Right lobe of liver (tissue), 6 donors: ENCODE data around the gene RPS6KC1. TPM values are rescaled to one million over a fixed set of nuclear protein-coding genes. Genes with fewer than 3 reads are reported as not detected.

Experiments
- ATAC-seq, 4 donors: fragments of 200-7000 bp; cut with Tn5 transposase; one replicate each; pipeline ENCODE4 v1.9.1; 2020; ENCODE audit warnings: mild to moderate bottlenecking in 4 of 4, moderate library complexity in 4 of 4
- DNase-seq, 3 donors: peaks; one replicate each; pipeline ENCODE4 v3.0.0-alpha.2; 2020
- H3K27ac ChIP-seq, 3 donors: fragments of 200-600 bp; one replicate each; pipeline ENCODE4 v1.8.0; 2022
- H3K27me3 ChIP-seq, 2 donors: fragments of 200-600 bp; one replicate each; pipeline ENCODE4 v1.8.0; 2022
- H3K36me3 ChIP-seq, 4 donors: fragments of 200-600 bp; sonication (generic) in 1 of 4; one replicate each; pipeline versions ENCODE4 v1.5.1 to v1.8.0; 2017 to 2022; ENCODE audit warnings: control low read depth in 1 of 4
- H3K4me1 ChIP-seq, 4 donors: fragments of 200-600 bp; sonication (generic) in 1 of 4; one replicate each; pipeline versions ENCODE4 v1.5.1 to v1.8.0; 2017 to 2022; ENCODE audit warnings: control low read depth in 1 of 4
- H3K4me3 ChIP-seq, 3 donors: fragments of 200-600 bp; one replicate each; pipeline ENCODE4 v1.8.0; 2022
- H3K9me3 ChIP-seq, 4 donors: fragments of 200-600 bp; sonication (generic) in 1 of 4; one replicate each; pipeline versions ENCODE4 v1.5.1 to v1.8.0; 2017 to 2022; ENCODE audit warnings: control low read depth in 1 of 4
- POLR2A ChIP-seq: fragments of 450-650 bp; IDR thresholded peaks from one replicate; pipeline ENCODE4 v1.6.1; 2017; ENCODE audit warnings: antibody characterized with exemption, mild to moderate bottlenecking
- WGBS: methylation state at CpG from one replicate; pipeline ENCODE4 v1.1.6; 2018; ENCODE audit warnings: low coverage, low lambda C conversion rate; ENCODE audit not compliant: insufficient coverage; ENCODE audit errors: missing lambda C conversion rate; 5-methylcytosine and 5-hydroxymethylcytosine counted together
- intact Hi-C, 2 donors: fragments of 100-400 bp; cut with DNase I; formaldehyde crosslinking; loops; one replicate each; pipeline versions ENCODE4 v1.11.2 to v1.14.1; 2022
- total RNA-seq, 6 experiments: library from RNA; depleted of rRNA in 2 of 6; stranded (reverse); fragments of >200 nt in 2 of 6; fragmentation: NEBNext Ultra II Directional in 3 of 6; extraction: Animal tissue kit (Norgen Biotek cat#: 25700) in 3 of 6; gene quantifications; one replicate each; pipeline versions ENCODE4 v1.1.0 to v1.2.4, GENCODE V29; 2016 to 2023
- TF ChIP-seq, protein P1 (sequence below), 4 donors: fragments of 200-600 bp in 3 of 4; fragments of 450-650 bp in 1 of 4; IDR thresholded peaks; one replicate each; pipeline versions ENCODE4 v1.5.1 to v1.8.0; 2016 to 2022; ENCODE audit warnings: antibody characterized with exemption in 4 of 4, mild to moderate bottlenecking in 2 of 4
- donor health status: DM: no; HTN: yes; CAD: no.
- donor health status: DM: no; HTN: no; CAD: no.
- donor health status: DM: no; HTN: no; CAD: no.
- donor health status: DM: no; HTN: yes; CAD: no.
- donor health status: DM: no; HTN: yes; CAD: no.

RPS6KC1 gene
- total RNA-seq, 6 experiments from 2014 or later, result 7.7 to 9.1 (median 8.4) TPM

DNA sequence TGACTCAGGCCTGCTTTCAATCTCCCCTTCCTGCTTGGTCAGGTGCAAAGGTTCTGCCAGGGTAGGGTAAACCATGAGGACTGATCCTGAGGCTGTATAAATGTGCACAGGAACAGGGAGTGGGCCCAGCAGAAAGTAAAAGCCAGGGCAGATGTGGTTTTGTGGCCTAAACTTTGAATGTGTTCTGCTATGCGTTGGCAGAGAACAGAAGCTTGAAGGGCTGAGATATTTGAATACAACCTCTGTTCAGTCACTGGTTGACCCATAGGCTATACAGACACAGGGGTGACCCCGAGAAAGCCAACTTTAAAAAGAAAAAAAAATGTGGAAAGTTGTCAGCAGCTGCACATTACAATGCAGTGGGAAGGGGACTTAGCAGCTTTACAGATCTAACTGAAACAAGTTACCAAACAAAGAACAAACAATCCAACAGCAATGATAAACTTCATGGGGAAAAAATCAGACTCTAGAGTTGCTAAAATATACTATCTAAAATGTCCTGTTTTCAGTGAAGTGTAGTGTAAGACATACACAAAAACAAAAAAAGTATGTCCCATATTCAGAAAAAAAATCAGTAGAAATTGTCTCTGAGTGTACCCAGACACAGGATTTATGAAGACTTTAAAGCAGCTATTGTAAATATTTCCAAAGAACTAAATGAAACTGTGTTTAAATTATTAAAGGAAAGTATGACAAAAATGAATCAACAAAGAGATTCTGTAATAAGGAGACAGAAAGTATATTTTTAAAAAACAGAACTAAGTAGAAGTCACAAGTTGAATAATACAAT lies 216.1 kb downstream of the RPS6KC1 start:
- Histone ChIP-seq H3K36me3 (peaks cover 0 to 3% (median 0%) of the 10 kb centered on the region in 4 donors), H3K4me1 (no peaks in the 10 kb centered on the region), H3K4me3 (no peak overlapping the region), H3K9me3 (no peaks in the 10 kb centered on the region), H3K27ac (no peak overlapping the region), H3K27me3 (no peaks in the 10 kb centered on the region)
- DNase-seq (no peak), ATAC-seq (no peak)
- TF ChIP-seq POLR2A, result no peak
- TF ChIP-seq, protein P1, sequence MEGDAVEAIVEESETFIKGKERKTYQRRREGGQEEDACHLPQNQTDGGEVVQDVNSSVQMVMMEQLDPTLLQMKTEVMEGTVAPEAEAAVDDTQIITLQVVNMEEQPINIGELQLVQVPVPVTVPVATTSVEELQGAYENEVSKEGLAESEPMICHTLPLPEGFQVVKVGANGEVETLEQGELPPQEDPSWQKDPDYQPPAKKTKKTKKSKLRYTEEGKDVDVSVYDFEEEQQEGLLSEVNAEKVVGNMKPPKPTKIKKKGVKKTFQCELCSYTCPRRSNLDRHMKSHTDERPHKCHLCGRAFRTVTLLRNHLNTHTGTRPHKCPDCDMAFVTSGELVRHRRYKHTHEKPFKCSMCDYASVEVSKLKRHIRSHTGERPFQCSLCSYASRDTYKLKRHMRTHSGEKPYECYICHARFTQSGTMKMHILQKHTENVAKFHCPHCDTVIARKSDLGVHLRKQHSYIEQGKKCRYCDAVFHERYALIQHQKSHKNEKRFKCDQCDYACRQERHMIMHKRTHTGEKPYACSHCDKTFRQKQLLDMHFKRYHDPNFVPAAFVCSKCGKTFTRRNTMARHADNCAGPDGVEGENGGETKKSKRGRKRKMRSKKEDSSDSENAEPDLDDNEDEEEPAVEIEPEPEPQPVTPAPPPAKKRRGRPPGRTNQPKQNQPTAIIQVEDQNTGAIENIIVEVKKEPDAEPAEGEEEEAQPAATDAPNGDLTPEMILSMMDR (IDR thresholded peaks at IDR 0.05), result no peak
- WGBS, result 95% methylated on average over 2 of the region's 2 CpGs
- intact Hi-C loops, result no loop called here

DNA sequence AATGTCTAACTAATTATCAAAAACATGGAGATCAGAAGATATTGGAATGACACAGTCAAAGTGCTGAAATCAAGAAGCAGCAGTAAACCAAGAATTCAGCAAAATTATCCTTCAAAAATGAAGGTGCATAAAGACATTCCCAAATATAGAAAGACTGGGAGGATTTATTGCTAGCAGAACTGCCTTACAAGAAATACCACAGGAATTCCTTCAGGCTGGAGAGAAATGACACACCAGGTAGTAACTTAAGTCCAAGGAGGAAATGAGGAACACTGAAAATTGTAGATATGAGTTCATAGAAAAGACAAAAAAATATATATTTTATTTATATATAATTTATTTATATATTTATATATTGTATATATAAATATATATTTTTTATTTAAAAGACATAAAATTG lies 217.2 kb downstream of the RPS6KC1 start:
- H3K27ac ChIP-seq, result no peak overlapping the region

GRCh38 chr1:213269829-213270228 lies 218.8 kb downstream of the RPS6KC1 start:
- H3K4me3 ChIP-seq, result no peak overlapping the region
- ATAC-seq (no peak), DNase-seq (no peak)
- 46% methylated on average over 1 of the region's 1 CpG for WGBS
- H3K36me3 ChIP-seq, result no peaks in the 10 kb centered on the region
- no peaks in the 10 kb centered on the region for H3K4me1 ChIP-seq
- intact Hi-C loops, result no loop called here
- TF ChIP-seq, protein P1 (IDR thresholded peaks at IDR 0.05), result no peak
- no peak for TF ChIP-seq POLR2A
- no peak overlapping the region for H3K27ac ChIP-seq
- H3K9me3 ChIP-seq, result no peaks in the 10 kb centered on the region
- no peaks in the 10 kb centered on the region for H3K27me3 ChIP-seq

More for the DNA sequence above, 217.2 kb downstream of the RPS6KC1 start:
- H3K4me3 ChIP-seq, result no peak overlapping the region
- no peaks in the 10 kb centered on the region for H3K4me1 ChIP-seq
- H3K9me3 ChIP-seq, result no peaks in the 10 kb centered on the region
- no peak for ATAC-seq
- H3K36me3 ChIP-seq, result no peaks in the 10 kb centered on the region
- intact Hi-C loops, result no loop called here
- TF ChIP-seq, protein P1 (IDR thresholded peaks at IDR 0.05), result no peak
- no peak for TF ChIP-seq POLR2A
- DNase-seq, result no peak
- H3K27me3 ChIP-seq, result no peaks in the 10 kb centered on the region

DNA sequence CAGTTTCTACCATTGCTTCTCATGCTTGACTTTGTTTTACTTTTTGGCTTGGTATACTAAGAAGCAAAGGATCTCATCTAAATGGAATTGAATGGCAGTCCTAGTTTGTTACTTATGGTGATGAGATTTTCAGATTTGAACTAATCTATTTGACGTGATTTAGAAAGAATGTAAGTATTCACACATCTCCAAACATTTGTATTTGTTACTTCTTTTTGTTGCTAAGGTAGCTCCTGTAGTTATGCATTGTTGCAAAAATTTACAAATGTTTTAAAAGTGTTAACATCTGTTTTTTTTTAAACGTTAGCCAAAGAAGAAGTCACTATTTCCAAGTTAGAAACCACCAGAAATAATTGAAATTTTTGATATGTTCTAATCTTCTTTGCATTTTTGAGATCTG lies 222.5 kb downstream of the RPS6KC1 start:
- Histone ChIP-seq H3K9me3 (no peaks in the 10 kb centered on the region), H3K4me1 (peaks cover 0 to 15% (median 4%) of the 10 kb centered on the region in 4 donors), H3K27ac (no peak overlapping the region), H3K36me3 (peaks cover 0 to 2% (median 0%) of the 10 kb centered on the region in 4 donors), H3K27me3 (no peaks in the 10 kb centered on the region), H3K4me3 (no peak overlapping the region)
- DNase-seq (no peak), ATAC-seq (no peak)
- intact Hi-C loops, result no loop called here
- no peak for TF ChIP-seq POLR2A
- TF ChIP-seq, protein P1 (IDR thresholded peaks at IDR 0.05), result no peak
- 77% methylated on average over 2 of the region's 2 CpGs for WGBS
